HG02870 (cell line): ENCODE data around the gene PFDN2.

ENCODE experiments used
- ATAC-seq: cut with Tn5 transposase; IDR thresholded peaks from one replicate; pipeline ENCODE4 v1.9.1; 2021; ENCODE audit warnings: mild to moderate bottlenecking, moderate library complexity; ENCODE audit not compliant: unreplicated experiment

The PFDN2 gene

DNA sequence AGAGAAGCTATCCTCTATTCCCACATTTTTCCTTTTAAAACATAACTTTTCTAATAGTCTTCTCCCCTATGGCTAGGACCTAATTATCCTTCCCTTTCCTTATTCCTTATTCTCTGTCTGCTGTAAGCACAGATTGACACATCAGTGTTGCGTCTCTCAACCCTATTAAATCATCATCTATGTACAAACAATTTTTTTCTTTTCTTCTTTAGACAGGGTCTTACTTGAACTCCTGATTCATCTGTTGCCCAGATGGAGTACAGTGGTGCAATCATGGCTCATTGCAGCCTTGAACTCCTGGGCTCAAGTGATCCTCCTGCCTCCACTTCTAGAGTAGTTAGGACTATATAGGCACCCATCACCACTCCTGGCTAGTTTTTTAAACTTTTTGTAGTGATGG lies 11.4 kb downstream of the PFDN2 start:
- no peak for ATAC-seq

DNA sequence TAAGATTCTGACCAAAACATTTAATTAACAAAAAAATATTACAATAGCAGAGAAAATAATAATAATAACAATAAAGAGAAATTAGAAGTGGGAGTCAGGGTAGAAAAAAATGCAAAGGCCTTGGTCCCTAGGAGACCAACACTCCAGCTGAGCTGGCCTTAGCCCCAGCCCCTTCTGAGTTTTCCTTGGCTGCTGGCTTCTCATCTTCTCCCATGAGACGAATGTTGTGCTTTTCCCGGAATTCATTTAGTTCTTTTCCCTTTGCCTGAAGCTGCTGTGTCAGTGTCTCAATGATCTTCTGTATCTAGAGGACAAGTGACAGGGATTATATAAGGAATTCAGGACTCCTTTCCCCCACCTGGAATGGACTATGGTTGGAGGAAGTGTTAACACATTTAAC lies 17.3 kb downstream of the PFDN2 start:
- no peak for ATAC-seq

- no peak for ATAC-seq
Measured at GRCh38 chr1:161099090-161099802, 18.6 kb downstream of the PFDN2 start.

GRCh38 chr1:161098210-161099068 lies 19.4 kb downstream of the PFDN2 start, which contains the start of gene KLHDC9:
Gene KLHDC9, plus strand, starts transcription at chr1:161098361. Its CDS starts 175 bp downstream, at chr1:161098536.
- peak; percentile 57 for ATAC-seq

GRCh38 chr1:161096530-161096929 lies 21.3 kb downstream of the PFDN2 start:
- ATAC-seq, result no peak

- ATAC-seq, result peak; percentile 45
Measured at GRCh38 chr1:161096015-161096414, 21.8 kb downstream of the PFDN2 start.

- ATAC-seq, result no peak
Measured at GRCh38 chr1:161095230-161095629, 22.6 kb downstream of the PFDN2 start.

DNA sequence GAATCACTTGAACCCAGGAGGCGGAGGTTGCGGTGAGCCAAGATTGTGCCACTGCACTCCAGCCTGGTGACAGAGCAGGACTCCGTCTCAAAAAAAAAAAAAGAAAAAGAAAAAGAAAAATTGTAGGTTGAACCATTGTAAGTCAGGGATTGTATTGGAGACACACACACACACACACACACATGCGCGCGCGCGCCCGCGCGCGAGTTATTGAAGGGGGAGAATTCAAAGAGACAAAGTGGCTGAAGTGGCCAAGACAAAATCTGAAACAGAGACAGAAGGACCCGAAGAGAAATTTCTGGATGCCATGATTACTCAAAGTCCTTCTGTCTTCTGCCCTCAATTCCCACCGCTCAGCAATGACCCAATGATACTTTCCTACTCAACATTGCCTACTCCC lies 23.4 kb downstream of the PFDN2 start:
- ATAC-seq, result no peak

DNA sequence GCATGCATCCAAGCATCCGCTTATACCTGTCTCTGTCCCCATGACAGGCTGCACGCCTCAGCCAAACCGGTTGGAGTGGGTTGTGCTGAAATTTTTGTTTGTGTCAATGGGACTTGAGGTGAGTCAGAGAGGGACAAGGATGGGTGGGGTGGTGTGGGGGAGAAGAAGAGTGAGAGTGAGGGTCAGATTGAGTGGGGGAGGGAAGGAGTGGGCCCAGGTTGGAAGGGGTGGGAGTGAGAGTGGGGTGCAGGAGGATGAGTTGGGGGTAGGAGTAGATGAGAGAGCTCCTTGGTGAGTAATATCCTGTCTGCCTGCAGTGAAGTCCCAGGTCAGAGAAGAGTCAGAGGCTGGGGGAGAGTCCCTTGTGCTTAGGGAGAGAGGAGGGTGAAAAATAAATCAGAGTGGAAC lies 25.2 kb downstream of the PFDN2 start:
- no peak for ATAC-seq

- no peak for ATAC-seq
Measured at GRCh38 chr1:161091796-161092507, 25.9 kb downstream of the PFDN2 start.

DNA sequence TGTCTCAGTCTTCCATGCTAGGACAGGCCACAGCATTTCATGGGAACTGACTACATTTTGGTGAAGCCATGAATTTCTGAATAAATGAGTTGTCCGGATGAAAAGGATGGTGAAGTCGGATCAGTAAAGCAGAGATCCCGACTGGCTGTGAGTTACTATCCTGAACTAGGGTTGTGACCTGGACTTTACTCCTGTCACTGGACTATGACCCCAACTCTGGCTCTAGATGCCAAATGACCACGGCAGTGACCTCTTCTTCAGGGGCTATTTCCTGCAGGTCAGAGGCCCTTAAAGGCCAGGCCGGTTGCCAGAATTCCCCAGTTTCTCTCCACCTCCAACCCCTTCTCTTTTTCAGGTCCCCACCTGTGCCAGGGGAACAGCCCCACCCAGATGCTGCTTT lies 26.7 kb downstream of the PFDN2 start:
- no peak for ATAC-seq

GRCh38 chr1:161090617-161091016 lies 27.2 kb downstream of the PFDN2 start:
- ATAC-seq, result no peak

DNA sequence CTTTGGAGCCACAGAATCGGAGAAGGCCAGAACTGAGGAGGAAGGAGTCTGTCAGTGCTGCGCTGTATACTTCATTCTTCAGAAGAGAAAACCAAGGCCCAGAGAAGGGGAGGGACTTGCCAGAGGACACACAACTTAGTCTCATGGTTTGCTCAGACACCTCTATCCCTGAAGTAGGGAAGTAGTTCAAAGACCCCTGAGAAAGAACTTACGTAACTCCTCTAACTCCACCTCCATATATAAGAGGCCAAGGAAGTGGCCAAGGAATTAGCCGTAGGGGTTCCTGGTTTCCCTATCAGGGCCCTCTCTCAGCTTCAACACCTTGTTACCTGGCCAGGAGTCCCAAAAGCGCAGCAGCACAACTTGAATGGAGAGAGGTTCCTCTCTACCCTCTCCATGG lies 27.9 kb downstream of the PFDN2 start:
- ATAC-seq, result no peak

- ATAC-seq, result no peak
Measured at GRCh38 chr1:161089251-161089924, 28.4 kb downstream of the PFDN2 start, which contains the start of gene NECTIN4. Gene NECTIN4, minus strand, starts transcription at chr1:161089558. Its CDS starts 262 bp downstream, at chr1:161089296.

DNA sequence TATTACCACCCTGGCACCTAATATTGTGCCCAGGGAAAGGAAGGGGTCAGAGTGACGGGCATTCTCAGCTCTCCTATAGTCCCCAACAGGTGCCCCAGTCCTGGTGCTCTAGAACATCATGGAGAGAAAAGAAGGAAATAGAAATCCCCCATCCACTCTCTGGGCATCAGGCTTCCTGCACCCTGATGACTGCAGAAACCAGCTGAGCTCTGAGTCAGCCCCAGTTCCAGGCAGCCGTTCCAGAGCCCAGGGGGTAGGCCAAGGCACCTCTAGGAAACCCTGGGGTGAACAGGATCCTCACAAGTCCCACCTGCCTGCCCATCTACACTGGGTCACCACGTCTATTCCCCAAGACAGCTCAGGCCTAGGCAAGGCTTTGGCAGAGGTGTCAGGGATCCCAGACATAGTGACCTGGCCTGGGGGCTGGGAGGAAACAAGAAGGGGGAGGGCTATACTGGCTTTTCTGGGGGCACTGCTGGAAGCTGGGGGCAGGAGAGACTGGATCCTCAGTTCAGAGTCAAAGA lies 29.2 kb downstream of the PFDN2 start:
- ATAC-seq, result no peak

- no peak for ATAC-seq
Measured at GRCh38 chr1:161086457-161086856, 31.4 kb downstream of the PFDN2 start.

DNA sequence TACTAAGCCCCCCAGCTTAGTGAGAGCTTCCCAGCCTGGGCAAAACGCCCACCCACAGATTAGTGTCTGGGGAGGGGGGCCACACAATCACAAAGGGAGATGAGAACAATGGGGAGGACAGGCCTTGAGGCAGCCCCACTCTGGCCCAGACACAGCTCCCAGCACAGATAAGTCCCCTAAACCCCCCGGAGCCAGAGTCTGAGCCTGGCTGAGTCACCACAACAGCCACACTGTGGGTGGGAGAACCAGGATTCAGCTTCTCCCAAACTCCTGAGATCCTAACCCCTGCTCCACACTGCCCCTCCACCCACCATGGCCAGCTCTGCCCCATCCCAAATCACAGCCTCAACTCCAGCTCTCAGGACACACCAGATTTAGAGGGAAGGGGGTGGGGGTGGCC lies 32.7 kb downstream of the PFDN2 start:
- no peak for ATAC-seq

- ATAC-seq, result no peak
Measured at GRCh38 chr1:161084597-161084988, 33.2 kb downstream of the PFDN2 start.

- ATAC-seq, result no peak
Measured at GRCh38 chr1:161083748-161084596, 33.9 kb downstream of the PFDN2 start.
